HG03520 (cell line): ENCODE measurements around the gene CDKN2B.
"Not testable (repeated sequence)": the region's sequence is repeated elsewhere in the genome, so short reads cannot be mapped to it uniquely, and the experiment has no call there.

Experiments used
- ATAC-seq: cut with Tn5 transposase; IDR thresholded peaks from one replicate; pipeline ENCODE4 v1.9.1; 2021; ENCODE audit warnings: mild to moderate bottlenecking, moderate library complexity; ENCODE audit not compliant: unreplicated experiment

The CDKN2B gene, protein sequence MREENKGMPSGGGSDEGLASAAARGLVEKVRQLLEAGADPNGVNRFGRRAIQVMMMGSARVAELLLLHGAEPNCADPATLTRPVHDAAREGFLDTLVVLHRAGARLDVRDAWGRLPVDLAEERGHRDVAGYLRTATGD

GRCh38 chr9:22008717-22009505 is at the start of gene CDKN2B:
Gene CDKN2B (minus strand): TSS chr9:22009305. CDS start chr9:22008953, 352 bp downstream.
- peak; percentile 88 for ATAC-seq

DNA sequence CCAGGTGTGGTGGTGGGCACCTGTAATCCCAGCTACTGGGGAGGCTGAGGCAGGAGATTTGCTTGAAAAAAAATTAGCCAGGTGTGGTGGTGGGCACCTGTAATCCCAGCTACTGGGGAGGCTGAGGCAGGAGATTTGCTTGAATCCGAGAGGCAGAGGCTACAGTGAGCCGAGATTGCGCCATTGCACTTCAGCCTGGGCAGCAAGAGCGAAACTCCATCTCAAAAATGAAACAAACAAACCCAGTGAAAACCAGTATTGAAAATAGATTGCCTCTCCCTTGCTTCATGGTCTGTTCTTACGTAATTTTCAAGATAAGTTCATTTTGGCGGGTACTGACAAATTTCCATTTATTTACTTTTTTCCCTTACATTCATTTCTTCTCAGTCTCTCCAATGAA is 48.9 kb upstream of the CDKN2B start:
- ATAC-seq = not testable (repeated sequence)

GRCh38 chr9:22056402-22056801 is 47.3 kb upstream of the CDKN2B start:
- ATAC-seq = no peak

DNA sequence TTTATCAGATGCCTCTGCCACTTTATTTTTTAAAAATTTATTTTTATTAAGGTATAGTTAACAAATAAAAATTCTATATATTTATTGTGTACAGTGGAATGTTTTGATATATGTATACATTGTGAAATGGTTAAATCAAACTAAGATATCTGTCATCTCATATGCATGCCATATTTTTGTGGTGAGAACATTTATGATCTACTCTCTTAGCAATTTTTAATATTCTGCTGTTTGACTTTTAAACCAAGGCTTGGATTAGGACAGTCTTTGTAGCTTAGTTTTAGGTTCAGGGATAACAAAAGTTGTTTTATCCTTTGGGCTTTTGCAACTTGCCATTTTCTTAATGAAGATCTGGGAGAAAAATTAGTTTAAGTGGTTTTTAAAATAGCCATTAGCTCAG is 46.0 kb upstream of the CDKN2B start:
- ATAC-seq = no peak

- no peak for ATAC-seq
Measured at GRCh38 chr9:22054529-22054928, 45.4 kb upstream of the CDKN2B start.

GRCh38 chr9:22054076-22054475 is 45.0 kb upstream of the CDKN2B start:
- no peak for ATAC-seq

- no peak for ATAC-seq
Measured at GRCh38 chr9:22053178-22053577, 44.1 kb upstream of the CDKN2B start.

GRCh38 chr9:22052376-22052945 is 43.4 kb upstream of the CDKN2B start:
- ATAC-seq = no peak

GRCh38 chr9:22050924-22051323 is 41.8 kb upstream of the CDKN2B start:
- peak; percentile 60 for ATAC-seq

GRCh38 chr9:22049411-22049810 is 40.3 kb upstream of the CDKN2B start:
- ATAC-seq = no peak

GRCh38 chr9:22047596-22047995 is 38.5 kb upstream of the CDKN2B start:
- ATAC-seq = no peak

GRCh38 chr9:22046243-22046885 is 37.3 kb upstream of the CDKN2B start:
- no peak for ATAC-seq

- no peak for ATAC-seq
Measured at GRCh38 chr9:22045423-22045822, 36.3 kb upstream of the CDKN2B start.

- no peak for ATAC-seq
Measured at GRCh38 chr9:22044583-22044982, 35.5 kb upstream of the CDKN2B start.

- ATAC-seq = no peak
Measured at GRCh38 chr9:22043928-22044327, 34.8 kb upstream of the CDKN2B start.

GRCh38 chr9:22041775-22042174 is 32.7 kb upstream of the CDKN2B start:
- ATAC-seq = no peak

- no peak for ATAC-seq
Measured at GRCh38 chr9:22041344-22041743, 32.2 kb upstream of the CDKN2B start.

GRCh38 chr9:22040760-22041159 is 31.7 kb upstream of the CDKN2B start:
- no peak for ATAC-seq

DNA sequence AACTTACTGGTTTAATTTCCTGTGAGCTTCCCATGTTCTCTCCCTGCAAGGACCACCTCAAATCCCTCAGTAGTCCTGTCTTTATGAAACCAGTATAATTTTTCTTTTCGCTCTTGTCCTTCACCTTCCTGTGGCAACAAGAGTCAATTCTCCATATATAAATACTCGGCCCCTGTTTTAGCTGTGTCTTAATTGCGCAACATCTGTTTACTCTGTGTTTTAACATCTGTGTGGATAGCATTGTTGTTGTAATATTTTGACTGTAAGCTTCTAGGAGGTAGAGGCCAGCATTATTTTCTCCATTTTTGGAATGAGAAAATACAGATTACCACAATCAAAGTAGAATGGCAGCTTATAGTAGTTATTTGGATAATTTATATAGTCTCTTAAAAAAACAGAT is 30.2 kb upstream of the CDKN2B start:
- ATAC-seq = no peak

DNA sequence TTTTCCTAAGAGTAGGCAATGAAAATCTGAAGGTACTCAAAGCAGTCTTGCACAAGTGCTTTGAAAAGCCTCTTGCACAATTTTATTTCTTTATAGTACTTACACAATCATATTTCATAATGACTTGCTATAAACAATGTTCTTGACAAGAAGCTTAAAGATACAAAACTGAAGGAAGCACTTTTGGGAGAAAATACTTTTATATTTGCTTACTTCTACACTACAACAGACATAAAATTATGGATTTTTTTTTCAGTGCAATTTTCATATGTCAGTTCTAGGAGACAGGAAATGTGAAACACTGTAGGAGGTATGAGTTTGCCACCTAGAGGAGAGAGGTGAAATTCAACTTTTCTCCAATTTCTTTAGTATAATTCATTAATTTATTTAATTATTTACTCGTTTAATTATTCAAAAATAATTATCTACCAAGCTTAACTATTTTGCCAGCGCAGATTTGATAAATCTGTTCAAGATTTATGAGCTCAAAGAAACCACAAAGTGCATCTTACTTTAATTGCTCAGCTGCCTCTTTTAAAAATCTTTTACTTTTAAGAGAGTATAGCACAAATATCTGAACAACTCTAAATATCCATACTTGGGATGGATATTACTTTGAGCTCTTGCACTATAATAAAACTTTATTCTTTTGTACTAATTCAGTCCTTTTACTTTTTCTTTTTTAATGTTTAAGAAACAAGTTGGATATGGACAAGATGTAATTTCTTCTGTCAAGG is 29.0 kb upstream of the CDKN2B start:
- ATAC-seq = no peak
